SJSA1 (cell line): ENCODE data around the gene PPARD. TPM values are rescaled to one million over a fixed set of nuclear protein-coding genes. Genes with fewer than 3 reads are reported as not detected.

Experiments
- total RNA-seq: library from RNA; depleted of rRNA; stranded (reverse); fragments of >200 nt; shearing (Covaris generic); gene quantifications from 2 replicates; pipeline ENCODE4 v1.2.3, GENCODE V29; 2014; rRNA removed

Gene PPARD
- total RNA-seq, 1 experiment from 2014 or later, result 10.3 TPM

Other genes with a start within 250 kb of the PPARD start
- 0.60 and 1.6 TPM in 2 replicates for gene TCP11, start 201.2 kb upstream of the PPARD start, total RNA-seq
- 2.6 and 4.7 TPM in 2 replicates for gene SCUBE3, start 128.6 kb upstream of the PPARD start, total RNA-seq
- 8.2 and 15.6 TPM in 2 replicates for gene ZNF76, start 82.8 kb upstream of the PPARD start, total RNA-seq
- 0.05 TPM in 1 of 2 replicates, not detected in the other for gene DEF6, start 44.7 kb upstream of the PPARD start, total RNA-seq
- 16.3 and 20.2 TPM in 2 replicates for gene FANCE, start 109.8 kb downstream of the PPARD start, total RNA-seq
- 983 and 1,383 TPM in 2 replicates for gene RPL10A, start 125.8 kb downstream of the PPARD start, total RNA-seq
- 14.5 and 24.4 TPM in 2 replicates for gene TEAD3, start 154.5 kb downstream of the PPARD start, total RNA-seq
- gene TULP1, start 170.3 kb downstream of the PPARD start, total RNA-seq, result not detected in 2 replicates